ENCODE results near the gene RGS6.

DNA sequence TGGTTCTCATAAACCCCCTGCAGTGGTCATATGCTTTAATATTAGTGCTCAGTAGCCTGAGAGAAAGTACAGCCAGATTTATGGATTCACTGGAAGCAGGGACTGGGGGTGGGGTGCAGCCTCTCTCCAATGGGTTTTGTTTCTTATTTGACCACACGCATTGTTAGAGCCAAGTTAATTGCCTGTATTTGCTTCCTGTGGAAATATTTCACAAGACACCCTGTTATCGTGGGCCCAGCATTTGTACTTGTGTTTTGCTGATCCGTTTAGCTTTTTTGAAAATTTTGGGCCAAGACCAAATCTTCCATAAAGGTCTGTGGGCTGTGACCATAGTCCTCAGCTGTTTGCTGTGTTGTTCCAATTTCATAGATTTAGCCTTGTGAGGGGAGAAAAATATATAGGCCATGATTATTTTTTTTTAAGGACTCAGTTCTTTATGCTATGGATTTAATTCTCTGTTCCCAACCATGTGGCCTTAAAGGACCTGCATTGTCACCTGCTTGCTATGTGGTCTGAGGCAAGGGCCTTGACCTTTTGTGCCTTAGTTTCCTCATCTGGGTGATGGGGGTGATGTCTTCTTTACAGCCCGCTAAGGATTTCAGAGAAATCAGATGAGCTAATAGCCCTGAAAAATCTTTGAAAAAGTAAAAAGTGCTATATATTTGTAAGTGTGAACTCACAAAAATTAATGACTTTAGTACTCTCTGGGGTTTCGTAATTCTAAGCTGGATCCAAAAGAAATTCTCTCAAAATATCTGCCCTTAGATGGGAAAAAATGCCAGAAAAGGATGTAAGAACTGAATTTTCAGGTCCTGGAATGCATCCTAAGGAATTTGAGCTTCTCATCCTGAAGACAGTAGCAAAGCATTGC lies 591.4 kb downstream of the RGS6 start:
- TF ChIP-seq, protein P1, sequence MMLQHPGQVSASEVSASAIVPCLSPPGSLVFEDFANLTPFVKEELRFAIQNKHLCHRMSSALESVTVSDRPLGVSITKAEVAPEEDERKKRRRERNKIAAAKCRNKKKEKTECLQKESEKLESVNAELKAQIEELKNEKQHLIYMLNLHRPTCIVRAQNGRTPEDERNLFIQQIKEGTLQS (IDR thresholded peaks at IDR 0.05), result no peak
- TF ChIP-seq, protein P2, sequence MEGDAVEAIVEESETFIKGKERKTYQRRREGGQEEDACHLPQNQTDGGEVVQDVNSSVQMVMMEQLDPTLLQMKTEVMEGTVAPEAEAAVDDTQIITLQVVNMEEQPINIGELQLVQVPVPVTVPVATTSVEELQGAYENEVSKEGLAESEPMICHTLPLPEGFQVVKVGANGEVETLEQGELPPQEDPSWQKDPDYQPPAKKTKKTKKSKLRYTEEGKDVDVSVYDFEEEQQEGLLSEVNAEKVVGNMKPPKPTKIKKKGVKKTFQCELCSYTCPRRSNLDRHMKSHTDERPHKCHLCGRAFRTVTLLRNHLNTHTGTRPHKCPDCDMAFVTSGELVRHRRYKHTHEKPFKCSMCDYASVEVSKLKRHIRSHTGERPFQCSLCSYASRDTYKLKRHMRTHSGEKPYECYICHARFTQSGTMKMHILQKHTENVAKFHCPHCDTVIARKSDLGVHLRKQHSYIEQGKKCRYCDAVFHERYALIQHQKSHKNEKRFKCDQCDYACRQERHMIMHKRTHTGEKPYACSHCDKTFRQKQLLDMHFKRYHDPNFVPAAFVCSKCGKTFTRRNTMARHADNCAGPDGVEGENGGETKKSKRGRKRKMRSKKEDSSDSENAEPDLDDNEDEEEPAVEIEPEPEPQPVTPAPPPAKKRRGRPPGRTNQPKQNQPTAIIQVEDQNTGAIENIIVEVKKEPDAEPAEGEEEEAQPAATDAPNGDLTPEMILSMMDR (IDR thresholded peaks at IDR 0.05; ENCODE audit: low read depth, low read length, missing input control), result no peak
- TF ChIP-seq GABPA (IDR thresholded peaks at IDR 0.05 in 1 of 2, conservative IDR thresholded peaks at IDR 0.05 in 1 of 2), result no peak
